Loucy (cell line): ENCODE results near the gene PLPPR3.

Experiments
- EZH2phosphoT487 ChIP-seq: fragments of 200-600 bp; IDR thresholded peaks from 2 replicates; pipeline ENCODE4 v1.6.1; 2018; ENCODE audit warnings: antibody characterized with exemption, mild to moderate bottlenecking, moderate library complexity, borderline replicate concordance
- TF ChIP-seq, protein P1 (sequence below): fragments of 200-600 bp; sonication (generic); conservative IDR thresholded peaks from 2 replicates; pipeline ENCODE4 v1.5.1; 2014; ENCODE audit warnings: mild to moderate bottlenecking, antibody characterized with exemption, low read length

DNA sequence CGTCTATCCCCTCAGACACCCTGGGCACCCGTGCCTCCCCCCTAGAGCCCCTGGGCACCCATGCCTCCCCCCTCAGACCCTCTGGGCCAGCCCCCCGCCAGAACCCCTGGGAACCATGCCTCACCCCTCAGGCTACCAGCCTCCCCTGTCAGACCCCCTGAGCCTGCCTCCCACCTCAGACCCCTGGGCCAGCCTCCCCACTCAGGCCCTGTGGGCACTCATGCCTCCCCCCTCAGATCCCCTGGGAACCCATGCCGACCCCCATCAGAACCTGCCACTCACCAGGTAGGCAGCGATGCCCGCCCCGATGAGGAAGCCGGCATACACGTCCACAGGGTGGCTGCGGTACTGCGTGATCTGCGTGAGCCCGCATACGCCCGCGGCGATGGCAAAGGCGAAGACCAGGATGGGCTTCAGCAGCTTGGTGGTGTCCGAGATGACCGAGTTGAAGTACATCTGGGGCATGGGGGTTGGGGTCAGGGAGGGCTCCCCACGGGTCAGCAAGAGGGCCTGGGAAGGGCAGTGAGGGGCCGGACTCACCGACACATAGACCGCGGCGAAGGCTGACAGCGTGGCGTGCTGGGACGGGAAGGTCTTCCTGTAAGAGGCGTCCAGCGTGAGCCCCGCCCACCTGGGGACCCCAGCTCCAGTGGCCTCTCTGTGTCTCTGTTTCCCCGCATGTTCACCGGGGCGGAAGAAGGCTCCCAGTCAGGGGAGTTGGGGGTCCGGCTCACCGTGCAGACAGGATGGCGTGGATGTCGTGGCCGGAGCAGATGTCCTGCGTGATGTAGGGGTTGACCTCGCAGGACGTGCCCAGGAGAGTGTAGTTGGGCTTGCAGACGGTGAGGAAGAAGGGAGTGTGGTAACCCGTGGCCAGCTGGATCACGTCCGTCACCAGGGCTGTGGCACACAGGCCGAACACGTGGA, 7.3 kb downstream of the PLPPR3 start:
- TF ChIP-seq, protein P1, sequence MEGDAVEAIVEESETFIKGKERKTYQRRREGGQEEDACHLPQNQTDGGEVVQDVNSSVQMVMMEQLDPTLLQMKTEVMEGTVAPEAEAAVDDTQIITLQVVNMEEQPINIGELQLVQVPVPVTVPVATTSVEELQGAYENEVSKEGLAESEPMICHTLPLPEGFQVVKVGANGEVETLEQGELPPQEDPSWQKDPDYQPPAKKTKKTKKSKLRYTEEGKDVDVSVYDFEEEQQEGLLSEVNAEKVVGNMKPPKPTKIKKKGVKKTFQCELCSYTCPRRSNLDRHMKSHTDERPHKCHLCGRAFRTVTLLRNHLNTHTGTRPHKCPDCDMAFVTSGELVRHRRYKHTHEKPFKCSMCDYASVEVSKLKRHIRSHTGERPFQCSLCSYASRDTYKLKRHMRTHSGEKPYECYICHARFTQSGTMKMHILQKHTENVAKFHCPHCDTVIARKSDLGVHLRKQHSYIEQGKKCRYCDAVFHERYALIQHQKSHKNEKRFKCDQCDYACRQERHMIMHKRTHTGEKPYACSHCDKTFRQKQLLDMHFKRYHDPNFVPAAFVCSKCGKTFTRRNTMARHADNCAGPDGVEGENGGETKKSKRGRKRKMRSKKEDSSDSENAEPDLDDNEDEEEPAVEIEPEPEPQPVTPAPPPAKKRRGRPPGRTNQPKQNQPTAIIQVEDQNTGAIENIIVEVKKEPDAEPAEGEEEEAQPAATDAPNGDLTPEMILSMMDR = no peak
- TF ChIP-seq EZH2phosphoT487 = no peak
